Measurements from ENCODE around the gene CARS1.
"Not testable (repeated sequence)": the region's sequence is repeated elsewhere in the genome, so short reads cannot be mapped to it uniquely, and the experiment has no call there.

The CARS1 gene

GRCh38 chr11:3063876-3064275 lies 6.7 kb upstream of the CARS1 start:
- in situ Hi-C loops (cut with HindIII; ENCODE audit: low sequenced_read_pairs): not testable (repeated sequence)

GRCh38 chr11:3063432-3063831 lies 6.2 kb upstream of the CARS1 start:
- in situ Hi-C loops (cut with HindIII; ENCODE audit: low sequenced_read_pairs): not testable (repeated sequence)

GRCh38 chr11:3060436-3061025 lies 3.3 kb upstream of the CARS1 start:
- in situ Hi-C loops (cut with HindIII; ENCODE audit: low sequenced_read_pairs): no loop called here

- in situ Hi-C loops (cut with HindIII; ENCODE audit: low sequenced_read_pairs): no loop called here
Measured at GRCh38 chr11:3058753-3059664, 1.8 kb upstream of the CARS1 start.

GRCh38 chr11:3056296-3057068 lies 741 bp downstream of the CARS1 start:
- in situ Hi-C loops (cut with HindIII; ENCODE audit: low sequenced_read_pairs): no loop called here

GRCh38 chr11:3055891-3056290 lies 1.3 kb downstream of the CARS1 start:
- in situ Hi-C loops (cut with HindIII; ENCODE audit: low sequenced_read_pairs): no loop called here

- in situ Hi-C loops (cut with HindIII; ENCODE audit: low sequenced_read_pairs): loop anchor here (5.0 kb wide), 1 partner anchor 35 kb away; no protein-coding TSS in a partner anchor
Measured at GRCh38 chr11:3052567-3052966, 4.7 kb downstream of the CARS1 start.

GRCh38 chr11:3052109-3052479 lies 5.1 kb downstream of the CARS1 start:
- in situ Hi-C loops (cut with HindIII; ENCODE audit: low sequenced_read_pairs): loop anchor here (5.0 kb wide), 1 partner anchor 35 kb away; no protein-coding TSS in a partner anchor

GRCh38 chr11:3051196-3052108 lies 5.8 kb downstream of the CARS1 start:
- in situ Hi-C loops (cut with HindIII; ENCODE audit: low sequenced_read_pairs): loop anchor here (5.0 kb wide), 1 partner anchor 36 kb away; no protein-coding TSS in a partner anchor

GRCh38 chr11:3050386-3051195 lies 6.6 kb downstream of the CARS1 start:
- in situ Hi-C loops (cut with HindIII; ENCODE audit: low sequenced_read_pairs): loop anchor here (5.0 kb wide), 1 partner anchor 37 kb away; no protein-coding TSS in a partner anchor

GRCh38 chr11:3049430-3050243 lies 7.6 kb downstream of the CARS1 start:
- in situ Hi-C loops (cut with HindIII; ENCODE audit: low sequenced_read_pairs): loop anchor here (5.0 kb wide), 1 partner anchor 38 kb away; no protein-coding TSS in a partner anchor

- in situ Hi-C loops (cut with HindIII; ENCODE audit: low sequenced_read_pairs): no loop called here
Measured at GRCh38 chr11:3047637-3048036, 9.6 kb downstream of the CARS1 start.

GRCh38 chr11:3046641-3047040 lies 10.6 kb downstream of the CARS1 start:
- in situ Hi-C loops (cut with HindIII; ENCODE audit: low sequenced_read_pairs): no loop called here

- in situ Hi-C loops (cut with HindIII; ENCODE audit: low sequenced_read_pairs): no loop called here
Measured at GRCh38 chr11:3046190-3046589, 11.0 kb downstream of the CARS1 start.

GRCh38 chr11:3044915-3045314 lies 12.3 kb downstream of the CARS1 start:
- in situ Hi-C loops (cut with HindIII; ENCODE audit: low sequenced_read_pairs): no loop called here

GRCh38 chr11:3044004-3044403 lies 13.2 kb downstream of the CARS1 start:
- in situ Hi-C loops (cut with HindIII; ENCODE audit: low sequenced_read_pairs): no loop called here

- in situ Hi-C loops (cut with HindIII; ENCODE audit: low sequenced_read_pairs): no loop called here
Measured at GRCh38 chr11:3043315-3043871, 13.8 kb downstream of the CARS1 start.
